Measurements from ENCODE around the gene KIAA1614.

The KIAA1614 gene

DNA sequence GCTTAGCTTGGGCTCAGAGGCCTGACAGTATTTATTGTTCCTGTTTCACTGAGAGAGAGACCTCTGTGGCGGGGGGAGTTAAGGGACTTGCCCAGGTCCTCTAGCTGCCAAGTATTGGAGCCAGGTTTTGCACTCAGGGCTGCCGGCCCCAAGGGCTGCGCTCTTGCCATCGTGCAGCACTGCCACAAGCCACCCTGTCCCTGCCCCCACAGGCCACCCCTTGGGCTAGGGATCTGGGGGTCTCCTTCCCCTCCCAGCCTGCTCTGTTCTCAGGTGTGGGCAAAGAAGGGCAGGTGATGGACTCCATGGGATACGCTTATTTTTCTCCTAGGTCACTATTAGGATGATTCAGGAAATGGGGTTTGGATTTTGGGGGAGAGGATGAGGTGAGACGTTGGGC lies 8.7 kb downstream of the KIAA1614 start:
- intact Hi-C loops (cut with DNase I): no loop called here
- no peak for DNase-seq

DNA sequence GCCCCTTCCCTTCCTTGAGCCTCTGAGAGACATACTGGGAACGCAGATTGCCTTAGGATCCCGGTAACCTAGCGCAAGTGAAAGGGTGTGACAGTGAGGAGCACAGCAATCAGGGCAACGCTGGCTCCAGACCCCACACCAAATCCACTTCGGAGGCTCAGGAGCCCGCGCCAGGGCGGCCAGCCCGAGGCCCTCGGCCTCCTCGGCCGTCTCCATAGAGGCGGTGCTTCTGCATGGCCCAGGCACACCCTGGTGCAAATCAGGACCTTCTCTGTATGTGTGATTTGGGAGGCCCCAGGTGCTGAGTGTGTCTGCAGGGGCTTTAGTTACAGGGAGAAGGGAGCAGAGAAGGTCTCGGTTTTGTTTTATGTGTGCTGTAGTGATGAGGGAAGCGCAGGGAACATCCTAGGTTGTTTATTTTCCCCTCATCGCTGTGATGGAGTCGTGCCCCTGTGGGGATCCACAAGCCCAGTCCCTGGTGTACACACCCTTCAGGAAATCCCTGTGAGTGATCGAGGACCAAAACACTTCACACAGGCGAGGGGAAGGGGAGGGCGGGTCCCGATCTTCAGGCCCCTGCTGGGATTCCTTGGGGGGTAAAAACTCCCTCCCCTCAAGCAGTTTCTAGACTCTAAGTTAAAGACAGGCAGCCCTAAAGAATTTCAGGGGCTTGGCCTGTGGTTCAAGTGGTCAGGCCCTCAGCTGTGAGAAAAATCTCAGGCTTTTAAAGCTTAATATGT lies 9.4 kb downstream of the KIAA1614 start:
- no peak for DNase-seq
- intact Hi-C loops (cut with DNase I): no loop called here

DNA sequence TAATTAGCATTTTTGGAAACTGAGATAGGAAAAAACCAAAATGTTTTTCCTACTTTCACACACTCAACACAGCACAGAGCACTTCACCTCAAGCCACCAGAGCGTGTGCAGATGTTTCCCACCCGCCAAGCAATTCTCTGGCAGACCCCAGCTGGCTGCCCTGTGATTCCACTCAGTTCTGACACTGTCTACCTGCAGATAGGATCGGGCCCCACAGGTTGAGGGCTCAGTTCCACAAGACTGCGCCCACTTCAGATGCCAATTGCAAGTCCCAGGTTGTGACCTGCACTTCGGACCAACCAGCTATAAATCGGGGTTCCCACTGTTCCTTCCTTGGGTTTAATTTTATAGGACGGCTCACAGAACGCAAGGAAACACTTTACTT lies 9.9 kb downstream of the KIAA1614 start:
- no peak for DNase-seq
- intact Hi-C loops (cut with DNase I): no loop called here

DNA sequence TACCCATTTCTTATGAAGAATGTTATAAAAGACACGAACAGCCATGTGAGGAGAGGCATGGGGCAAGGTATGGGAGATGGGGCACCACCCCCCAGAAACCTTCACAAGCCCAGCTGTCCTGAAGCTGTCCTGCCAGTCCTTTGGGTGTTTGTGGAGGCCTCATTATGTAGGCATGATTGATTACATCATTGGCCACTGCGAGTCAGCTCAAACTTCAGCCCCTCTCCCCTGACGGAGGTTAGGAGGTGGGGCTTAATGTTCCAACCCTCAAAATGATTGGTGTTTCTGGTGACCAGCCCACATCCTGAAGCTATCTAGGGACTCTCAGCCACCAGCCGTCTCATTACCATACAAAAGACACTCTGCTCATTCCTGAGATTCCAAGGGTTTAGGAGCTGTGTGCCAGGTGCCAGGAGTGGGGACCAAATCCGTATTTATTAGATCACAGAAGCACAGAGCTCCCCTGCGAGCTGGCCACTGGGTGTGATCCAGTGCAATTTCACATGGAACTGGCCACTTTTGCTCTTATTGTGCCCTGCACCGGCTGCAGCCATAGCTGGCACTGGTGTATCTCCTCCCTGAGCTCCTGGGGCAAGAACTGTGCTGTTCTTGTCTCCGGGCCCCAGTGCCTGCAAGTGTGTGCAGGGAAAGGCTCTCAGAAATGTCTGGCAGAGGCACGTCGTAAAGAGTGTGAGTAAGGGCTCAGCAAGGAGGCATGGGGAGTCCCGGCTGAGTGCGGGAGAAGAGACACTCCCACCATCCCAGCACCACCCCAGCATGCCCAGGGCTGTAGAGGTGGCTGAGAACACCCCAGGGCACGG lies 10.5 kb downstream of the KIAA1614 start:
- intact Hi-C loops (cut with DNase I): no loop called here
- no peak for DNase-seq

DNA sequence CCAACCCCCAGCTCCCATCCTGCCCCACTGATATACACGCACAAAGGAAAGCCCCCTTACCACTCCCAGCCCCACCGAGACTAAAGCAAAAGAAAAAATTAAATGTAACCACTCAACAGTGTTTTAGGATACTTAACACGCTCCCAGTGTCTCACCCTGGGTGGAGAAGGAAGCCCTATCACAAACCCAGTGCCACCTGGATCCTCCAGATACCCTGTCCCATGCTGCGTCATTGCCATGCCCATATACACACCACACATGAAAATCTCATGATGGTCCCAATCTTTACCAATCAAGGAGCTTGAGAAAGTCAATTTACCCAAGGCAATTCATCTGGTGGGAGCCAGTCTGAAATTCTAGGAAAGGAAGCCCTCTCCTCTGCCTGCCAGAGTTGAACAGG lies 11.2 kb downstream of the KIAA1614 start:
- intact Hi-C loops (cut with DNase I): no loop called here
- no peak for DNase-seq

DNA sequence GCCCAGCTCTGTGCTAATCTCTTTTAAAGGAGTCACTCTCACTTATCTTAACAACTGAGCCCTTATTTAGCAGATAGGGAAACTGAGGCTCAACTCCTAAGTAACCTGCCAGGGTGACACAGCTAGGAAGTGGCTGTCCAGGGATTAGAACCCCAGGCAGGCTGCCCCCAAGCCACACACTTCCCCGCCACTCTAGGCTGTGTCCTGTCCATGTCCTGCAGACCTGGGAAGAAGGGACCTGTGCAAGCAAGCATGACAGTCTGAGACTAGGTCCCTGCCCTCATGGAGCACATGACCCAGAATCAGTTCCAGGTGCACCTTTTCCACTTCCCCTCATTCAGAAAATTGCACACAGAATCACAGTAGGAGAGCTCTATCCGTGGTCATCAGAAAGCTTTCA lies 12.2 kb downstream of the KIAA1614 start:
- intact Hi-C loops (cut with DNase I): no loop called here
- no peak for DNase-seq

DNA sequence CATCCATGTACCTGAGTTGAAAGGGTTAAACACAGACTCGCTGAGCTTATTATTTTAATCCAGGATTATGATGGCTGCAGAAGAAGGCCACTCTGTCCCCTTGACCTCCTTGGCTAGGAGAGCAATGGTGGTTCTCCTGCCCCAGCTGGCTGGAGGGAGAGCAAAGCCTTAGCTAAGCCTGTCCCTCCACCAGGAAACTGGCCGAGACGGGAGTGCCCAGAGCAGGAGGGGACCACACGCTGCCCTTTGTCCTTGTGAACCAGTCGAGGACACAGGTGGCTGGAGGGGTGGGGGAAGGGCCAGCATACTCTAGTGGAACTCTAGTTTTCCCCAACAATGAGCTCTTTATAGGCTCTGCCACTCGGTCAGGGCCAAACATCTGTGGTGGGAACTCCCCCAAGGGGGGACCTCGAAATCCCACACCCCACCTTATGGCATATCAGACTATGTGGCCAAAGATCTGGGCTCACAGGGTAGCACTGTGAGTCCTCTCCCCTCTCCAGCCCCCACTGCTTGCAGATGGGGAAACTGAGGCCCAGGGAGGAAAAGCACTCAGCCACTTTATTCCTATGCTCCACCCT lies 12.9 kb downstream of the KIAA1614 start:
- peak; percentile 59 to 93 (median 84) for DNase-seq
- intact Hi-C loops (cut with DNase I): no loop called here

DNA sequence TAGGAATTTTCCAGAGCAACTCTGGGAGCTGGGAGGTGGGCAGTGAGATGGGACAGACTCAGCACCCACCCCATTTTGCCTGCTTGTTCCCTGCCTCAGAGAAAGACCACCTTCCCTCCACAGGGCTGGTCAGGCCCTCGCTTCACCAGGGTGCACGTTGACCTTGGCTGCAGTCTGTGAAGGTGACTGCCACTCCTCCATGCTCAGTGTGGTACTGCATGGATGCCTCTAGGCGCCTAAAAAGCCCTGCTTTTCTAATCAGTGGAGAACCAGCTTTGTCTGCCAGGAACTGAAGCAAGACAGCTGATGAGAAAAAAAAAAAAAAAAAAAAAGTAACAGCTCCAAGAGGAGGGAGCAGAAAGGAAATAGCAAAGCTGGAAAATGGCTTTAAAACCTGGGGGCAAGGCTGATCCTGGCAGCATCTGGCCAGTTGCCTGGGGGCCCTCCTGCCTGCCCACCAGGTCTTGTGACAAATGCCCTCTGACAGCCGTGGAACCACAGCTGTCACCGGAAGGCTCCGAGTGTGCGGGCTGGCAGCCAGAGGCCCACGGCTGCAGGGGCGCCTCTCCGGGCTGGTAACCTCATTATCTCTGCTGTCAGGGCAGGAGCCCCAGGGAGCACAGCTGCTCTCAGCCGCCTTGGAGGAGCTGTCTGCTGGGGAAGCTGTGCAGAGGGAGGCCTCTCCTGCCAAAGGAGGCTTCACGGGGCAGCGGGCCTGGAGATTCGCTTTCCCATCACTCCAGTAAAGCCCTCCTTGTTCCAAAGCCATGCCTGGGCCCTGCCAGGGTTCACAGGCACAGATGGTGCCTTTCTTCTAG lies 13.7 kb downstream of the KIAA1614 start:
- DNase-seq: peak; percentile 48 to 89 (median 77)
- intact Hi-C loops (cut with DNase I): no loop called here

DNA sequence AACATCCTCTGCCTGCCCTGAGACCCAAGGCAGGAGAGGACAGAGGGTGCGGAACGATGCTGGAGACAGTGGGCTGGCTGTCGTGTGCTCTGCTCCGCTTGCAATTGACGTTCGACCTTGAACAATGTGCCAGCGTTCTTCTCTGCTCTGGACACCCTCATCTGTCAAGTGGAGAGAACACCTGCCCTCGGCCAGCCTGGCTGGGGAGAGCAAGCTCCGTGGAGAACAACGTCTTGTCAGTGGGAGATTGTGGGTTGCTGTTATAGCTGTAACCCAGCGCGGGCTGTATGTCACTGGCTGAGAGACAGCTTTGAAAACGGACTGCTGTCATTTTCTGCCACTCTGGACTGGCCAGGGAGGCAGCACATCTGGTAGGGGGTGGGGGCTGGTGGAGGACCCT lies 14.7 kb downstream of the KIAA1614 start:
- intact Hi-C loops (cut with DNase I): no loop called here
- DNase-seq: peak in 35 of 42 donors; percentile 19 to 74 (median 42)

DNA sequence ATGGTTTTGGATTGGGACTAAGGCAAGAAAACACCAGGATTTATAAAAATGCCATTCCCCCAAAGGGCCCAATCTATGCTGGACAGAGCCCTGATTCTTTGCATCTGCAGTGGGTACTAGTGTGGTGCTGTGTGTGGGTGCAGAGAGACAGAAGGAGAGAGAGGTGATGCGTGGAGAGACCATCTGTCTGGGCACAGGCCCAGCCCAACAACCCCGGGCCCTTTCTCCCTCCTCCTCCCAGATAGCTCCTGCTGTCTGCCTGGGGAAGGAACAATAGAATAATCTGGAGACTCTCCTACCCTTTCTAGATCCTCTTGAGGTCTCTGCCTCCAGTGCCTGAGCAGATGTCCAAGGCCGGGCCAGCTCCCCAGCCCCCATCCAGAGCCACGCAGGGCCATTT lies 15.1 kb downstream of the KIAA1614 start:
- peak in 33 of 42 donors; percentile 24 to 78 (median 54) for DNase-seq
- intact Hi-C loops (cut with DNase I): no loop called here

DNA sequence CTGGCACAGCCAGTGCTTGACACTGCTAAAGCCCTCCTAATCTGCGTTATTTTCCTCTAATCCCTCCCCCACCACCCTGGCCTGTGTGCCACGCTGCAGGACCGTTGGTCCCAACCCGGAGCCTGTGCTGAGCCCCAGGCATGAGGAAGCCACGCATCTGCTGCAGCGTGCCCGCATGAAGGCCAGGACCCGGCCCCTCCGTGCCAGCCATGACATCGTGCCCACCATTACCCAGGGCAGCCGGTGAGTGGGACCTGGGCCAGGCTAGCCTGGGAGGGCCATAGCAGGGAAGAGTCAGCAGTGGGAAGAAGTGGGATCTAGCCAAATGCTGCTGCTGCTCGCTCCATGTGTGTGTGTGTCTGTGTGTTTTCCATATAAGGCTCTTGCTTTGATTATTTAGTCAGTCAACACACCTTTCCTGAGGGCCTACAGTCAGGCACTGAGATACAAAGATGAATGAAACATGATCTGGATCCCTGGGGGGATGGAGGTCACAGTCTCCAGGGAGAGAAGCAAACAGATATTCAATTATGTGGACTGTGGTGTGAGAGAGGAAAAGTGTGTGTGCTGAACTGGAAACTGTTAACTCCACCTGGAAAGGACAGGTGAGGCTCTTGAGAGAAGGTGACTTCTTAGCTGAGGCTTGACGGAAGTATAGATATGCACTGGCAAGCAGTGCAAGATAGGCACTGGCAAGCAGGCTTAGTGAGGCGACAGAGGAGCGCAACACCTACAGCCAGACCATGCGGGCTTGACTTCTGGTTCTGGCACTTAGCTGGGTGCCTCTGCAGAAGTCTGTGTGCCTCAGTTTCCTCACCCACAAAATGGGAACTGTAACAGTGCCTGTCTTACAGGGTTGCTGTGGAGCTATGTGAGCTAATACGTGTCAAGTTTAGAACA lies 15.9 kb downstream of the KIAA1614 start:
- peak in 1 of 42 donors; percentile 28 for DNase-seq
- intact Hi-C loops (cut with DNase I): no loop called here

DNA sequence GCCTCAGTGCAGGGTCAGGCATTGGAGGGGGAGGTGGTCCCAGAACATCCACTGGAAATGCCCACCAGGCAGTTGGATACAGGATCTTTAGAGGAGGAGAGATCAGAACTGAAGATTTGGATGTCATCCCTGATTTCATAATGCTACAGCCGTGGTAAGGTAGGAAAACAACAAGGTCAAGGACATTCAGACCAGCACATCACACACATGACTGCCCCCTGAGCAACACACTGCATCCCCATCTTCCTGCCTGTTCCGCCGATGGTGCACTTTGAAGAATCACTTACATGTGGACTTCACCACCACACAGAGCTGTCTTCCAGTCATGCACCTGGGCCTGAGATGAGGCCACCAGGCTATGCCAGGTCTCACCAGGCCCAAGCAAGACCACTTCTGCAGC lies 16.7 kb downstream of the KIAA1614 start:
- no peak for DNase-seq
- intact Hi-C loops (cut with DNase I): no loop called here

DNA sequence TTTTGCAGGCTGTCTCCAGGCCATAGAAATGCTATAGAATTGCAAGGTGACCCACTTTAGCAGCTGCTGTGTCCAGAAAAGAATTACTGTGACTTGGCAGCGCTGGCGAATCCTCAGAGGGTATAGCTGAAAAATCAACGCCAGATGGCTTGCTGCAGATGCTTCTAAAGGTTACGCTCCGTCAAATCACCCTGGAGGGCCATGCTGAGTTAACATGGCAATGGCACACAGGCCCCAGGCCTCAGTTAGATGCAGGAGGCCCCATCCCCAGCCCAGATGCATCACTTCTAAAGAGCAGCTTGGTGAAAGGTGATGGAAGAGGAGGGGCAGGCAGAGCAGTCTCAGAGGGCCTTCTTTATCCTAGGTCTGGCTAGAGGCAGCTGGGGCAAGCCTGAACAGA lies 18.0 kb downstream of the KIAA1614 start:
- intact Hi-C loops (cut with DNase I): no loop called here
- DNase-seq: no peak

DNA sequence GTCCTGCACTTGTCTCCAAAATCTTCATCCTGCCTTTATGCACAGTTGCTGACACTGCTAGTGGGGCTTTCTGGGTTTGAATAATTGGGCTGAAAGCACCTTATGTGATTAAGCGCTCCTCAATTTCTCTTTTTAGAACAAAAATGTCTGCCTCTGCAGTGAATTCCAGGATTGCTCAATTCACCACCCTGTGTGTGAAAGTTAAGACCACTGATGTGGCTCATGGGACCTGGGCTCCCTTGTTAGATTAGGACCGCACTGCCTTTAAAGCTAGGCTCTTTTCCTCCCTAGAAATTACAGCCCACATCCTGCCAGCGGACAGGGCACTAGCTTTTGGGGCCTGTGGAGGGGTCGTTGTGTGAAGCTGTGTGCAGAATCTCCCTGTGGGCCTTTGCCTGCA lies 18.8 kb downstream of the KIAA1614 start:
- intact Hi-C loops (cut with DNase I): no loop called here
- no peak for DNase-seq

DNA sequence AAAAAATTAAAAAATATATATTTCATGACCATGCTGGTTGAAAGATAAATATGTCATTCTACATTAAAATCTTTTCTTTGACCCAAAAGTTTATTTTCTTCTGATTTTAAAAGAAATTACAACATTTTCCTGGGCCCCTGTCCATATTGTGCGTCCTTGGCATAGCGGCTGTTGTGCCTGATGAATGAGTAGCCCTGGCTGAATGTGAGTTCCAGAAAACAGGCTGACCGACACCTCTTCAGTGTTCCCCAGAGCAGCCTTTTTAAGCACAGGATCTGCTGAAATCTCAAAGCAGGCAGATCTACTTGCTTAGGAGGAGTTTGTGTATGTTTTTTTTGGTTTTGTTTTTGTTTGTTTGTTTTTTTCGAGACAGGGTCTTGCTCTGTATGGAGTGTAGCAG lies 19.7 kb downstream of the KIAA1614 start:
- intact Hi-C loops (cut with DNase I): no loop called here
- DNase-seq: peak in 2 of 42 donors; percentile 30 to 59

DNA sequence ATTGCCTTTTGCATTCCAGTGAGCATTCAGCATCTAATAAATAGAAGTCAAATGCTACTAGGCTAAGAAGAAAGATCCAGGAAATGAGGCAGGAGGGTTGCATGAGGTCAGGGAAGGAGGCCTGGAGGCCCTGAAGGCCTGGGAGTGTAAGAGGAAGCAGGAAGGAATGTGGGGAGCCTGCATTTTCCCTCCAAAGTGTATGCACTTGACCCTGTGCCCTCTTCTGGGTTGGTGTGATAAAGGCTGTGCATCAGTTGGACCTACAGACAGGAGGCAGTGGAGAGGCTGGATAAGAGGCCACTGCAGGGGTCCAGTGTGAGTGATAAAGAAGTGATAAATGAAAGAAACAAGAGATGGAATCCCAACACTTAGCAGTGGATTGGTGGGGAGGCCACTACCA lies 20.4 kb downstream of the KIAA1614 start:
- DNase-seq: no peak
- intact Hi-C loops (cut with DNase I): no loop called here

DNA sequence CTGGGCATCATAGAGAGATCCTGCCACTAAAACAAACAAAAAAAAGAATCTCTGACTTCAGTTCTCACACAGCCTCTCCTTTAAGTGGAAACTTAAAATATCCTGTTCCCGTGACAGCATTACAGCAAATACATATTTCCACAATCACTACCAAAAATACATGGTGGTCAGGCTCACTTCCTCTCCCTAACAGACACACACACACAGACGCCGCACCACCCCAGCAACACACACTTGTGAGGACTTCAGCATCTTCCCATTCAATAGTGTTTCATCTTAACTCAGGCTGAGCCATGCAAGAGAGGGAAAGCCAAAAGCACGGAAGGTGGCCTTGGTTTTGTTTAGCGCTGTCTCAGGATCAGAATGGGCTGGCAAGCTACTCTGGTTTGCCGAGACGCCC lies 21.9 kb downstream of the KIAA1614 start:
- intact Hi-C loops (cut with DNase I): no loop called here
- no peak for DNase-seq

DNA sequence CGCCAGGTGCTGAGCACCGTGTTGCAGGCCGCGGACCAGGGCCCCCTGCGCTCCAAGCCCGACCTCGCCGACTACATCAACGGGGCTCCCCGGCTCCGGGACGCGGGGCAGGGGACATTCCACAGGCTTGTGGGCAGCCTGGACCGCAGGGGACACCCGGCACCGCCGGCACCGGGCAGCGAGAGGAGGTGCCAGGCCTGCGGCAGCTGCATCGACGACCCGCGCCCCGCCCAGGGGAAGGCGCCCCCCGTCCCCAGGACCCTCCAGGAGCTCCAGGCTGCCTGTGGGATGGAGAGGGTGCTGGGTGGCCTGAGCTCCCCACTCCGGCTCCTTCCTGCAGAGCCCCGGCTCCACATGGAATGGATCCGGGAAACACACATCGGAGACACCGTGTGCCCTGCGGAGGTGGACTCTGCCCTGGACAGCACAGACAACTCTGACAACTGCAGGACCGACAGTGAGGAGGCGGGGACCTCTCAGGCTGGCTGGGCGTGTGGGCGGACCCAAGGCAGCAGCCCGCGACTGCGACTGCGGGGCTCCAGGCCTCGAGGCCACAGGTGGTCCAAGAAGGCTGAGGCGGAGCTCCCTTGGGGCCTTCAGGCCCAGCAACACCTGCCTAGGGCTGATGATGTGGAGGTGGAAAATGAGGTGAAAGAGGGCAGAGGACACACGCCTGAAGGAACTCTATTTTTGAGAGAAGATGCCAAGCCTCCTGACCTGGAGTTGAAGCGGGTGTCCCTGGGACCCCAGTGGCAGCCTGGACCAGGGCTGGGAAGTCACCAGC lies 22.8 kb downstream of the KIAA1614 start:
- intact Hi-C loops (cut with DNase I): no loop called here
- no peak for DNase-seq

Data from head of caudate nucleus (tissue), 42 donors.